Fibroblast of pulmonary artery (primary cell): Measurements from ENCODE around the gene GAK.

Experiments
- DNase-seq: peaks from one replicate; pipeline ENCODE4 v3.0.0-alpha.2; 2010; ENCODE audit warnings: low read depth
- H3K4me3 ChIP-seq: replicated peaks from 2 replicates; pipeline ENCODE4 v1.5.1; 2011; ENCODE audit warnings: low read depth, mild to moderate bottlenecking, control low read depth, low read length, moderate library complexity
- CTCF ChIP-seq: IDR thresholded peaks from 2 replicates; pipeline ENCODE4 v1.5.1; 2011; ENCODE audit warnings: mild to moderate bottlenecking, control low read depth, low read length, inconsistent platforms; ENCODE audit errors: missing control alignments

GAK gene

GRCh38 chr4:967113-968104, 35.3 kb upstream of the GAK start:
- TF ChIP-seq CTCF: no peak
- DNase-seq: no peak
- H3K4me3 ChIP-seq: no peak overlapping the region

GRCh38 chr4:966266-967112, 34.4 kb upstream of the GAK start:
- no peak for TF ChIP-seq CTCF
- no peak for DNase-seq
- no peak overlapping the region for H3K4me3 ChIP-seq

GRCh38 chr4:965766-966134, 33.6 kb upstream of the GAK start:
- DNase-seq: no peak
- TF ChIP-seq CTCF: no peak
- H3K4me3 ChIP-seq: no peak overlapping the region

- no peak for TF ChIP-seq CTCF
- no peak for DNase-seq
- H3K4me3 ChIP-seq: no peak overlapping the region
These were observed 33.1 kb upstream of the GAK start for GRCh38 chr4:965048-965765.

GRCh38 chr4:964346-965025, 32.4 kb upstream of the GAK start:
- H3K4me3 ChIP-seq: no peak overlapping the region
- DNase-seq: no peak
- no peak for TF ChIP-seq CTCF
